ENCODE results near the gene RAD51B. TPM values are rescaled to one million over a fixed set of nuclear protein-coding genes. Genes with fewer than 3 reads are reported as not detected.

The RAD51B gene
- total RNA-seq, 1 experiment from 2014 or later, result 16.7 TPM

- Histone ChIP-seq H3K9ac (ENCODE audit: extremely low read depth, insufficient read length, low read length) (no peak overlapping the region), H3K4me2 (ENCODE audit: insufficient read depth, insufficient read length, low read length) (no peak overlapping the region), H3T11ph (ENCODE audit: low read length) (no peak overlapping the region), H3K14ac (ENCODE audit: insufficient read depth, low read length) (no peak overlapping the region), H3K79me2 (ENCODE audit: insufficient read depth, low read length) (no peaks in the 10 kb centered on the region), H2AK5ac (ENCODE audit: insufficient read length, low read length) (no peak overlapping the region), H3K4me1 (ENCODE audit: insufficient read depth, low read length) (no peaks in the 10 kb centered on the region; the same call in 1 of the 2 replicates), H3K56ac (ENCODE audit: insufficient read length, low read depth, low read length) (no peak overlapping the region), H3K4ac (ENCODE audit: low read depth, low read length) (no peak overlapping the region), H2BK12ac (ENCODE audit: insufficient read length, low read depth, low read length) (no peak overlapping the region), H2BK120ac (ENCODE audit: low read depth, low read length, poor library complexity, severe bottlenecking) (no peak overlapping the region), H3K23ac (ENCODE audit: insufficient read length, low read depth, low read length) (no peak overlapping the region), H4K5ac (ENCODE audit: insufficient read length, low read depth, low read length) (no peak overlapping the region), H4K8ac (replicated peaks; ENCODE audit: insufficient read length, low read depth, low read length) (no peak overlapping the region), H3K18ac (ENCODE audit: insufficient read length, low read depth, low read length) (no peak overlapping the region), H2AFZ (ENCODE audit: low read length) (no peak overlapping the region), H3K23me2 (ENCODE audit: insufficient read length, low read depth, low read length, poor library complexity, severe bottlenecking) (no peaks in the 10 kb centered on the region), H2BK15ac (ENCODE audit: low read depth, low read length) (no peak overlapping the region), H2BK5ac (ENCODE audit: insufficient read length, low read length) (no peak overlapping the region), H3K9me3 (ENCODE audit: control insufficient read depth, low read depth, low read length) (no peaks in the 10 kb centered on the region), H3K27ac (ENCODE audit: insufficient read length, low read depth, low read length) (no peak overlapping the region), H3K27me3 (ENCODE audit: insufficient read depth, low read length) (no peaks in the 10 kb centered on the region), H4K91ac (ENCODE audit: insufficient read length, low read depth, low read length) (no peak overlapping the region), H4K20me1 (ENCODE audit: control insufficient read depth, insufficient read depth, insufficient read length) (no peaks in the 10 kb centered on the region), H3K79me1 (ENCODE audit: insufficient read depth, low read depth, low read length, poor library complexity, severe bottlenecking) (no peaks in the 10 kb centered on the region), H2BK20ac (ENCODE audit: low read depth, low read length, poor library complexity, severe bottlenecking) (no peak overlapping the region)
- Mint-ChIP-seq H3K4me1 (peaks cover 20 to 31% of the 10 kb centered on the region in 2 experiments), H3K27ac (no peak overlapping the region; a peak in 1 of 7 replicates), H3K36me3 (ENCODE audit: insufficient read depth in 1 of 3, low read depth in 3 of 3) (peaks cover 1 to 7% (median 2%) of the 10 kb centered on the region in 3 experiments; a peak in 3 of 7 replicates), H3K27me3 (ENCODE audit: low read depth) (no peaks in the 10 kb centered on the region), H3K4me3 (no peak overlapping the region), H3K9me3 (peaks cover 1% of the 10 kb centered on the region in 2 experiments; a peak in 2 of 5 replicates)
- no CpG with 5 or more reads among the region's 4 CpGs for WGBS (ENCODE audit: extremely low coverage, insufficient read length, low lambda C conversion rate)
- DNase-seq, result no peak
- TF ChIP-seq, protein P1, sequence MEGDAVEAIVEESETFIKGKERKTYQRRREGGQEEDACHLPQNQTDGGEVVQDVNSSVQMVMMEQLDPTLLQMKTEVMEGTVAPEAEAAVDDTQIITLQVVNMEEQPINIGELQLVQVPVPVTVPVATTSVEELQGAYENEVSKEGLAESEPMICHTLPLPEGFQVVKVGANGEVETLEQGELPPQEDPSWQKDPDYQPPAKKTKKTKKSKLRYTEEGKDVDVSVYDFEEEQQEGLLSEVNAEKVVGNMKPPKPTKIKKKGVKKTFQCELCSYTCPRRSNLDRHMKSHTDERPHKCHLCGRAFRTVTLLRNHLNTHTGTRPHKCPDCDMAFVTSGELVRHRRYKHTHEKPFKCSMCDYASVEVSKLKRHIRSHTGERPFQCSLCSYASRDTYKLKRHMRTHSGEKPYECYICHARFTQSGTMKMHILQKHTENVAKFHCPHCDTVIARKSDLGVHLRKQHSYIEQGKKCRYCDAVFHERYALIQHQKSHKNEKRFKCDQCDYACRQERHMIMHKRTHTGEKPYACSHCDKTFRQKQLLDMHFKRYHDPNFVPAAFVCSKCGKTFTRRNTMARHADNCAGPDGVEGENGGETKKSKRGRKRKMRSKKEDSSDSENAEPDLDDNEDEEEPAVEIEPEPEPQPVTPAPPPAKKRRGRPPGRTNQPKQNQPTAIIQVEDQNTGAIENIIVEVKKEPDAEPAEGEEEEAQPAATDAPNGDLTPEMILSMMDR (conservative IDR thresholded peaks at IDR 0.05), result no peak
These were observed 323.8 kb downstream of the RAD51B start for GRCh38 chr14:68143341-68143841.
